Measurements from ENCODE around the gene LDB1.

The LDB1 gene

GRCh38 chr10:102109166-102110116 is 10.7 kb downstream of the LDB1 start:
- H3K4me1 ChIP-seq (ENCODE audit: low read length), result peaks cover 13% of the 10 kb centered on the region
- TF ChIP-seq CTCF (IDR thresholded peaks at IDR 0.05; ENCODE audit: low read depth, low read length) (no peak), EZH2phosphoT487 (IDR thresholded peaks at IDR 0.05; ENCODE audit: low read depth) (no peak)
- peaks cover 33% of the 10 kb centered on the region for H3K79me2 ChIP-seq (ENCODE audit: low read length)
- no peak overlapping the region for H3K4me3 ChIP-seq (ENCODE audit: low read length)
- no peak overlapping the region for H3K4me2 ChIP-seq (ENCODE audit: low read length)
- no peaks in the 10 kb centered on the region for H3K27me3 ChIP-seq (ENCODE audit: low read depth, low read length)
- peaks cover 21% of the 10 kb centered on the region for H3K36me3 ChIP-seq (replicated peaks; ENCODE audit: low read depth, low read length)
- H3K9me3 ChIP-seq (ENCODE audit: insufficient read depth, low read length), result no peaks in the 10 kb centered on the region
- H3K9ac ChIP-seq (ENCODE audit: low read length), result no peak overlapping the region
- no peak overlapping the region for H3K27ac ChIP-seq (ENCODE audit: low read length)
- H4K20me1 ChIP-seq (ENCODE audit: insufficient read depth, low read length), result peaks cover 19% of the 10 kb centered on the region
- no peak overlapping the region for H2AFZ ChIP-seq (ENCODE audit: low read depth, low read length)

GRCh38 chr10:102106998-102107397 is 13.2 kb downstream of the LDB1 start:
- H3K4me2 ChIP-seq (ENCODE audit: low read length), result no peak overlapping the region
- H3K9me3 ChIP-seq (ENCODE audit: insufficient read depth, low read length), result no peaks in the 10 kb centered on the region
- no peak overlapping the region for H2AFZ ChIP-seq (ENCODE audit: low read depth, low read length)
- H3K9ac ChIP-seq (ENCODE audit: low read length), result no peak overlapping the region
- no peaks in the 10 kb centered on the region for H3K27me3 ChIP-seq (ENCODE audit: low read depth, low read length)
- no peaks in the 10 kb centered on the region for H3K4me1 ChIP-seq (ENCODE audit: low read length)
- peaks cover 9% of the 10 kb centered on the region for H3K79me2 ChIP-seq (ENCODE audit: low read length)
- TF ChIP-seq EZH2phosphoT487 (IDR thresholded peaks at IDR 0.05; ENCODE audit: low read depth), result no peak
- TF ChIP-seq CTCF (IDR thresholded peaks at IDR 0.05; ENCODE audit: low read depth, low read length), result no peak
- H3K4me3 ChIP-seq (ENCODE audit: low read length), result no peak overlapping the region
- H3K36me3 ChIP-seq (replicated peaks; ENCODE audit: low read depth, low read length), result peaks cover 21% of the 10 kb centered on the region
- no peaks in the 10 kb centered on the region for H4K20me1 ChIP-seq (ENCODE audit: insufficient read depth, low read length)
- no peak overlapping the region for H3K27ac ChIP-seq (ENCODE audit: low read length)

GRCh38 chr10:102102421-102102820 is 17.7 kb downstream of the LDB1 start:
- H3K36me3 ChIP-seq (replicated peaks; ENCODE audit: low read depth, low read length), result no peaks in the 10 kb centered on the region
- H3K4me2 ChIP-seq (ENCODE audit: low read length), result no peak overlapping the region
- no peak overlapping the region for H3K27ac ChIP-seq (ENCODE audit: low read length)
- no peak overlapping the region for H2AFZ ChIP-seq (ENCODE audit: low read depth, low read length)
- H3K4me3 ChIP-seq (ENCODE audit: low read length), result no peak overlapping the region
- H3K9me3 ChIP-seq (ENCODE audit: insufficient read depth, low read length), result no peaks in the 10 kb centered on the region
- no peaks in the 10 kb centered on the region for H3K27me3 ChIP-seq (ENCODE audit: low read depth, low read length)
- H3K79me2 ChIP-seq (ENCODE audit: low read length), result no peaks in the 10 kb centered on the region
- no peak overlapping the region for H3K9ac ChIP-seq (ENCODE audit: low read length)
- no peaks in the 10 kb centered on the region for H4K20me1 ChIP-seq (ENCODE audit: insufficient read depth, low read length)
- H3K4me1 ChIP-seq (ENCODE audit: low read length), result no peaks in the 10 kb centered on the region
- TF ChIP-seq EZH2phosphoT487 (IDR thresholded peaks at IDR 0.05; ENCODE audit: low read depth) (no peak), CTCF (IDR thresholded peaks at IDR 0.05; ENCODE audit: low read depth, low read length) (no peak)

- no peaks in the 10 kb centered on the region for H3K27me3 ChIP-seq (ENCODE audit: low read depth, low read length)
- H3K4me1 ChIP-seq (ENCODE audit: low read length), result no peaks in the 10 kb centered on the region
- no peak overlapping the region for H3K4me3 ChIP-seq (ENCODE audit: low read length)
- no peaks in the 10 kb centered on the region for H3K36me3 ChIP-seq (replicated peaks; ENCODE audit: low read depth, low read length)
- no peaks in the 10 kb centered on the region for H3K9me3 ChIP-seq (ENCODE audit: insufficient read depth, low read length)
- H3K27ac ChIP-seq (ENCODE audit: low read length), result no peak overlapping the region
- H3K4me2 ChIP-seq (ENCODE audit: low read length), result no peak overlapping the region
- no peaks in the 10 kb centered on the region for H3K79me2 ChIP-seq (ENCODE audit: low read length)
- TF ChIP-seq EZH2phosphoT487 (IDR thresholded peaks at IDR 0.05; ENCODE audit: low read depth) (no peak), CTCF (IDR thresholded peaks at IDR 0.05; ENCODE audit: low read depth, low read length) (no peak)
- no peak overlapping the region for H2AFZ ChIP-seq (ENCODE audit: low read depth, low read length)
- no peaks in the 10 kb centered on the region for H4K20me1 ChIP-seq (ENCODE audit: insufficient read depth, low read length)
- no peak overlapping the region for H3K9ac ChIP-seq (ENCODE audit: low read length)
Observed at GRCh38 chr10:102101152-102101551, 19.0 kb downstream of the LDB1 start.

Data from OCI-LY3 (cell line).